ENCODE data around the gene ANKS6. TPM values are rescaled to one million over a fixed set of nuclear protein-coding genes. Genes with fewer than 3 reads are reported as not detected.

Gene ANKS6
- total and polyA plus RNA-seq, 2 experiments from 2014 or later = 36.9 to 59.0 TPM

DNA sequence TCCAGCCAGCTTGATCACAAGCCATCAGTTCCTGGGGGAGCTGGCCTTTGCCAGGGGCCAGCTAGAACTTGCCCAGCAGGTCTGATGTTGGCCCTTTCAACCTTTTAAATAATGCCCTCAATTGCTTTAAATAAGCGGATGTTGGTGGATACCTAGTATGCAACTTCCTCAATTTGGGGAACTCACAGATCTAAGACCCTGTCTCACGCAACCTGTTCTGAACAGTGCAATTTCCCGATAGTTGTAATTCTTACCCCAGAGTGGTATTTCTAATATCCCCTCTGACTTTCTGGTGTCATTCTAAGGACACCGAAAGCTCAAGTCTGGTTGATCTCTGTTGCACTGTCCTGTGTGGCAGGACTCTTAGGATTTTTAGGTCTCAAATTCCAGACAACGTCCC, 34.2 kb upstream of the ANKS6 start:
- Histone ChIP-seq H3K4me3 (no peak overlapping the region), H3F3A (replicated peaks; ENCODE audit: low read depth) (no peaks in the 10 kb centered on the region)
- H3K36me3 Mint-ChIP-seq (ENCODE audit: low read depth) = peaks cover 4% of the 10 kb centered on the region; the same call in 2 of the 3 replicates

More for the DNA sequence above, 34.2 kb upstream of the ANKS6 start:
- Mint-ChIP-seq H3K4me1 (peaks cover 6% of the 10 kb centered on the region; the same call in 1 of the 3 replicates), H3K27me3 (ENCODE audit: insufficient read depth, low read depth, poor library complexity) (peaks cover 10% of the 10 kb centered on the region), H3K27ac (no peak overlapping the region), H3K4me3 (no peak overlapping the region), H3K9me3 (no peaks in the 10 kb centered on the region)
- Histone ChIP-seq H3K9me2 (ENCODE audit: insufficient read depth) (no peaks in the 10 kb centered on the region), H3K36me3 (ENCODE audit: insufficient read depth) (no peaks in the 10 kb centered on the region), H3K27ac (ENCODE audit: low read depth) (no peak overlapping the region), H3K4me2 (no peak overlapping the region), H3K27me3 (ENCODE audit: insufficient read depth) (no peaks in the 10 kb centered on the region), H3K4me1 (ENCODE audit: insufficient read depth) (no peaks in the 10 kb centered on the region), H3K79me2 (replicated peaks; ENCODE audit: insufficient read depth) (no peaks in the 10 kb centered on the region), H2AFZ (no peak overlapping the region), H4K20me1 (replicated peaks; ENCODE audit: insufficient read depth) (no peaks in the 10 kb centered on the region)
- no peak for ATAC-seq
- TF ChIP-seq POLR2AphosphoS5 (IDR thresholded peaks at IDR 0.05; ENCODE audit: low read depth) (no peak), CREB1 (CRISPR knock-in tag; IDR thresholded peaks at IDR 0.05; ENCODE audit: low read depth) (no peak), JUNB (IDR thresholded peaks at IDR 0.05; ENCODE audit: unreplicated experiment) (no peak), ZNF331 (CRISPR knock-in tag; IDR thresholded peaks at IDR 0.05; ENCODE audit: low read depth) (no peak), ZNF114 (CRISPR knock-in tag; IDR thresholded peaks at IDR 0.05) (no peak), NANOG (IDR thresholded peaks at IDR 0.05; ENCODE audit: borderline replicate concordance) (no peak), EZH2phosphoT487 (IDR thresholded peaks at IDR 0.05; ENCODE audit: unreplicated experiment) (no peak), EZH2 (IDR thresholded peaks at IDR 0.05; ENCODE audit: low read depth, unreplicated experiment) (no peak), ETS1 (IDR thresholded peaks at IDR 0.05) (no peak)
- TF ChIP-seq, protein P1, sequence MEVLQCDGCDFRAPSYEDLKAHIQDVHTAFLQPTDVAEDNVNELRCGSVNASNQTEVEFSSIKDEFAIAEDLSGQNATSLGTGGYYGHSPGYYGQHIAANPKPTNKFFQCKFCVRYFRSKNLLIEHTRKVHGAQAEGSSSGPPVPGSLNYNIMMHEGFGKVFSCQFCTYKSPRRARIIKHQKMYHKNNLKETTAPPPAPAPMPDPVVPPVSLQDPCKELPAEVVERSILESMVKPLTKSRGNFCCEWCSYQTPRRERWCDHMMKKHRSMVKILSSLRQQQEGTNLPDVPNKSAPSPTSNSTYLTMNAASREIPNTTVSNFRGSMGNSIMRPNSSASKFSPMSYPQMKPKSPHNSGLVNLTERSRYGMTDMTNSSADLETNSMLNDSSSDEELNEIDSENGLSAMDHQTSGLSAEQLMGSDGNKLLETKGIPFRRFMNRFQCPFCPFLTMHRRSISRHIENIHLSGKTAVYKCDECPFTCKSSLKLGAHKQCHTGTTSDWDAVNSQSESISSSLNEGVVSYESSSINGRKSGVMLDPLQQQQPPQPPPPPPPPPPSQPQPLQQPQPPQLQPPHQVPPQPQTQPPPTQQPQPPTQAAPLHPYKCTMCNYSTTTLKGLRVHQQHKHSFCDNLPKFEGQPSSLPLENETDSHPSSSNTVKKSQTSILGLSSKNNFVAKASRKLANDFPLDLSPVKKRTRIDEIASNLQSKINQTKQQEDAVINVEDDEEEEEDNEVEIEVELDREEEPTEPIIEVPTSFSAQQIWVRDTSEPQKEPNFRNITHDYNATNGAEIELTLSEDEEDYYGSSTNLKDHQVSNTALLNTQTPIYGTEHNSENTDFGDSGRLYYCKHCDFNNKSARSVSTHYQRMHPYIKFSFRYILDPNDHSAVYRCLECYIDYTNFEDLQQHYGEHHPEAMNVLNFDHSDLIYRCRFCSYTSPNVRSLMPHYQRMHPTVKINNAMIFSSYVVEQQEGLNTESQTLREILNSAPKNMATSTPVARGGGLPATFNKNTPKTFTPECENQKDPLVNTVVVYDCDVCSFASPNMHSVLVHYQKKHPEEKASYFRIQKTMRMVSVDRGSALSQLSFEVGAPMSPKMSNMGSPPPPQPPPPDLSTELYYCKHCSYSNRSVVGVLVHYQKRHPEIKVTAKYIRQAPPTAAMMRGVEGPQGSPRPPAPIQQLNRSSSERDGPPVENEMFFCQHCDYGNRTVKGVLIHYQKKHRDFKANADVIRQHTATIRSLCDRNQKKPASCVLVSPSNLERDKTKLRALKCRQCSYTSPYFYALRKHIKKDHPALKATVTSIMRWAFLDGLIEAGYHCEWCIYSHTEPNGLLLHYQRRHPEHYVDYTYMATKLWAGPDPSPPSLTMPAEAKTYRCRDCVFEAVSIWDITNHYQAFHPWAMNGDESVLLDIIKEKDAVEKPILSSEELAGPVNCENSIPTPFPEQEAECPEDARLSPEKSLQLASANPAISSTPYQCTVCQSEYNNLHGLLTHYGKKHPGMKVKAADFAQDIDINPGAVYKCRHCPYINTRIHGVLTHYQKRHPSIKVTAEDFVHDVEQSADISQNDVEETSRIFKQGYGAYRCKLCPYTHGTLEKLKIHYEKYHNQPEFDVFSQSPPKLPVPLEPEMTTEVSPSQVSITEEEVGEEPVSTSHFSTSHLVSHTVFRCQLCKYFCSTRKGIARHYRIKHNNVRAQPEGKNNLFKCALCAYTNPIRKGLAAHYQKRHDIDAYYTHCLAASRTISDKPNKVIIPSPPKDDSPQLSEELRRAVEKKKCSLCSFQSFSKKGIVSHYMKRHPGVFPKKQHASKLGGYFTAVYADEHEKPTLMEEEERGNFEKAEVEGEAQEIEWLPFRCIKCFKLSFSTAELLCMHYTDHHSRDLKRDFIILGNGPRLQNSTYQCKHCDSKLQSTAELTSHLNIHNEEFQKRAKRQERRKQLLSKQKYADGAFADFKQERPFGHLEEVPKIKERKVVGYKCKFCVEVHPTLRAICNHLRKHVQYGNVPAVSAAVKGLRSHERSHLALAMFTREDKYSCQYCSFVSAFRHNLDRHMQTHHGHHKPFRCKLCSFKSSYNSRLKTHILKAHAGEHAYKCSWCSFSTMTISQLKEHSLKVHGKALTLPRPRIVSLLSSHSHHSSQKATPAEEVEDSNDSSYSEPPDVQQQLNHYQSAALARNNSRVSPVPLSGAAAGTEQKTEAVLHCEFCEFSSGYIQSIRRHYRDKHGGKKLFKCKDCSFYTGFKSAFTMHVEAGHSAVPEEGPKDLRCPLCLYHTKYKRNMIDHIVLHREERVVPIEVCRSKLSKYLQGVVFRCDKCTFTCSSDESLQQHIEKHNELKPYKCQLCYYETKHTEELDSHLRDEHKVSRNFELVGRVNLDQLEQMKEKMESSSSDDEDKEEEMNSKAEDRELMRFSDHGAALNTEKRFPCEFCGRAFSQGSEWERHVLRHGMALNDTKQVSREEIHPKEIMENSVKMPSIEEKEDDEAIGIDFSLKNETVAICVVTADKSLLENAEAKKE (CRISPR knock-in tag; IDR thresholded peaks at IDR 0.05) = no peak
- TF ChIP-seq, protein P2, sequence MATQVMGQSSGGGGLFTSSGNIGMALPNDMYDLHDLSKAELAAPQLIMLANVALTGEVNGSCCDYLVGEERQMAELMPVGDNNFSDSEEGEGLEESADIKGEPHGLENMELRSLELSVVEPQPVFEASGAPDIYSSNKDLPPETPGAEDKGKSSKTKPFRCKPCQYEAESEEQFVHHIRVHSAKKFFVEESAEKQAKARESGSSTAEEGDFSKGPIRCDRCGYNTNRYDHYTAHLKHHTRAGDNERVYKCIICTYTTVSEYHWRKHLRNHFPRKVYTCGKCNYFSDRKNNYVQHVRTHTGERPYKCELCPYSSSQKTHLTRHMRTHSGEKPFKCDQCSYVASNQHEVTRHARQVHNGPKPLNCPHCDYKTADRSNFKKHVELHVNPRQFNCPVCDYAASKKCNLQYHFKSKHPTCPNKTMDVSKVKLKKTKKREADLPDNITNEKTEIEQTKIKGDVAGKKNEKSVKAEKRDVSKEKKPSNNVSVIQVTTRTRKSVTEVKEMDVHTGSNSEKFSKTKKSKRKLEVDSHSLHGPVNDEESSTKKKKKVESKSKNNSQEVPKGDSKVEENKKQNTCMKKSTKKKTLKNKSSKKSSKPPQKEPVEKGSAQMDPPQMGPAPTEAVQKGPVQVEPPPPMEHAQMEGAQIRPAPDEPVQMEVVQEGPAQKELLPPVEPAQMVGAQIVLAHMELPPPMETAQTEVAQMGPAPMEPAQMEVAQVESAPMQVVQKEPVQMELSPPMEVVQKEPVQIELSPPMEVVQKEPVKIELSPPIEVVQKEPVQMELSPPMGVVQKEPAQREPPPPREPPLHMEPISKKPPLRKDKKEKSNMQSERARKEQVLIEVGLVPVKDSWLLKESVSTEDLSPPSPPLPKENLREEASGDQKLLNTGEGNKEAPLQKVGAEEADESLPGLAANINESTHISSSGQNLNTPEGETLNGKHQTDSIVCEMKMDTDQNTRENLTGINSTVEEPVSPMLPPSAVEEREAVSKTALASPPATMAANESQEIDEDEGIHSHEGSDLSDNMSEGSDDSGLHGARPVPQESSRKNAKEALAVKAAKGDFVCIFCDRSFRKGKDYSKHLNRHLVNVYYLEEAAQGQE (IDR thresholded peaks at IDR 0.05; ENCODE audit: unreplicated experiment) = no peak
- TF ChIP-seq, protein P3, sequence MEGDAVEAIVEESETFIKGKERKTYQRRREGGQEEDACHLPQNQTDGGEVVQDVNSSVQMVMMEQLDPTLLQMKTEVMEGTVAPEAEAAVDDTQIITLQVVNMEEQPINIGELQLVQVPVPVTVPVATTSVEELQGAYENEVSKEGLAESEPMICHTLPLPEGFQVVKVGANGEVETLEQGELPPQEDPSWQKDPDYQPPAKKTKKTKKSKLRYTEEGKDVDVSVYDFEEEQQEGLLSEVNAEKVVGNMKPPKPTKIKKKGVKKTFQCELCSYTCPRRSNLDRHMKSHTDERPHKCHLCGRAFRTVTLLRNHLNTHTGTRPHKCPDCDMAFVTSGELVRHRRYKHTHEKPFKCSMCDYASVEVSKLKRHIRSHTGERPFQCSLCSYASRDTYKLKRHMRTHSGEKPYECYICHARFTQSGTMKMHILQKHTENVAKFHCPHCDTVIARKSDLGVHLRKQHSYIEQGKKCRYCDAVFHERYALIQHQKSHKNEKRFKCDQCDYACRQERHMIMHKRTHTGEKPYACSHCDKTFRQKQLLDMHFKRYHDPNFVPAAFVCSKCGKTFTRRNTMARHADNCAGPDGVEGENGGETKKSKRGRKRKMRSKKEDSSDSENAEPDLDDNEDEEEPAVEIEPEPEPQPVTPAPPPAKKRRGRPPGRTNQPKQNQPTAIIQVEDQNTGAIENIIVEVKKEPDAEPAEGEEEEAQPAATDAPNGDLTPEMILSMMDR (conservative IDR thresholded peaks at IDR 0.05; ENCODE audit: low read depth in 2 of 2) = no peak
- DNase-seq (ENCODE audit: low spot score) = no peak
